Endometrial microvascular endothelial cells (primary cell): ENCODE measurements around the gene IL17B. TPM values are rescaled to one million over a fixed set of nuclear protein-coding genes. Genes with fewer than 3 reads are reported as not detected.

Source experiments
- in situ Hi-C: cut with HindIII; loops from 2 replicates; pipeline ENCODE4 v1.10.0; 2017; ENCODE audit warnings: low sequenced_read_pairs, low pct_unique_long_range_greater_than_20kb; ENCODE audit errors: inconsistent ontology term
- total RNA-seq: library from RNA; depleted of rRNA; stranded (reverse); fragments of >200 nt; gene quantifications from one replicate; pipeline ENCODE4 v1.2.3, GENCODE V29; 2015; ENCODE audit errors: inconsistent ontology term

IL17B gene
- total RNA-seq, 1 donor from 2014 or later: not detected

GRCh38 chr5:149341876-149342275, 37.2 kb downstream of the IL17B start:
- in situ Hi-C loops: no loop called here

DNA sequence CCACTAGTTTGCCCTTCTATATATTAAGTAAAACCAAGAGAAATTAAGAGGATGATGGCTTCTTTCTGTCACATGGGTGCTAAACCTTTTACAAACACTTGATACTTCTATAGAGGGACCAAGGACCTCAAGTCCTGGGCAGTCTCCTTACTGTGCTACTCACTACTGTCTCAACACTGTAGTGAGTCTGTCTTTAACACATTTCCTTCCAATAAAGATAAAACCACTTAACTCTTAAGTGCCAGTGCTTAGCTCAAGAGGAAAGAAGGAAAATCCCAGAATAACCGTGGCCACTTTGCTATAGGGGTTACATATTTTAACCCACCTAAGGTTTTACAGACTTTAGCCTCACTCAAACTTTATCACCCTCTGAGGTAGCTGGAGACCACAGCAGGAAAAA, 38.2 kb downstream of the IL17B start:
- in situ Hi-C loops: no loop called here

DNA sequence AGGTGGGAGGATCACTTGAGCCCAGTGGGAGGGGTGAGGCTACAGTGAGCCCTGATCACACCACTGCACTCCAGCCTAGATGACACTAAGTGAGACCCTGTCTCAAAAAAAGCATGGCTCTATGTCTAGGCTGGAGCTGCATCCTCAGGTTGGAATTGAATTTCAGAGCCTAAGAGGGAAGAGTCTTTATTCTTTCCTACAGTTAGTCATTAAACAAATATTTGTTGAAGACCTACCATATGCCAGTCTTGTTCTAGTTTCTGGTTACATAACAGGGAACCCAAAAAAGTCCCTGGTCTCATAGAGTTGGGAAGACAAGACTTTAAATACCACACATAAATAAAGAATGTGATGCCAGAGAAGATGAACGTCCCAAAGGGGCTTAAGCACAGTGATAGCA, 40.7 kb downstream of the IL17B start:
- in situ Hi-C loops: no loop called here

DNA sequence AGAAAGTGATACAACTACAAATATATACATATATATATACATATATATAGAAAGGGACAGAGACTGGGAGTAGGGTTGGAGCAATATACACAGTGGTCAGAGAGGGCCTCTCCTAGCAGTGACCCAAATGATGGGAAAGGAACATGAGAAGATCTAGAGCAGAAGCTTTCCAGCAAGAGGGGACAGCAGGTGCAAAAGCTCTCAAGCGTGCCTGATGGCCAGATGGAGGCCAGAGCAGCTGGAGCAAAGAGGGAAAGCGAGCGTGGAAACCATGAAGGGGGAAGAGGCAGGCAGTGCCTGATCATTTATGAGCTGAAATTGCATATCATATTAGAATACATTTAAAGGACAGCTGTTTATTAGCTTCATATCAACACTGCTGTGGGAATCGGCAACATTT, 41.4 kb downstream of the IL17B start:
- in situ Hi-C loops: no loop called here

GRCh38 chr5:149333711-149334443, 45.2 kb downstream of the IL17B start:
- in situ Hi-C loops: no loop called here

DNA sequence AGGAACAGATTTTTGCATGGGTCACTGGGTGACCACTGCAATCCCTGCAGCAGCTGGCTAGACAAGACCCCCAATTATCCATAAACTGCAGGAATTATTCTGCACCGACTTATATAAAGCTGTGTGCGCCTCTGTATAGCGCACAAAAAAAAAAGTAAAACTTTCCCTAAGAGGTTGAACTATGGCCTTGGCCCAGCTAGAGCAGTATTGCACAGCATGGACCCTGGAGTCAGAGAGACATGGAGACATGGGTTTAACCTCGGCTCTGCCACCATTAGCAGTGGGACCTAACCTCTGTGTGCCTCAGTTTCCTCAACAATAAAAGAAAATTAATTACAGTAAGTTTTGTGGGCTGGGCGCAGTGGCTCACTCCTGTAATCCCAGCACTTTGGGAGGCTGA, 50.9 kb downstream of the IL17B start:
- in situ Hi-C loops: no loop called here

DNA sequence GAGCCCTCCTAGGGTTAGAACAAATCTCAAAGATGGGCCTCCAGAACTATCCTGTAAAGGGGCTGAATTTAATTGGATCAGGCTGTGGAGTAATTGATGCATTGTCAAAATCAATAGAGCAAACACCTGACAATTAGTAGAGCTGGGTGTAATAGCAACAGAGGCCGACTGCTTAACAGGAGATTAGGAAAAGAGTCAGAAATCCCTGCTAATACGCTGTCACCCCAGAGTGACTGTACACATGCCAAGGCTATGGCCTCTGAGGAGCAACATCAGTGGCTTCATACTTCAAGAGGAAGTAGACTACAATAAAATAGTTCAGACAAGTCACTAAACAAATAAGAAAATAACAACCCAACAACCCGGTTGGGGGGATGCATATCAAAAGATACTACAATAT, 52.5 kb downstream of the IL17B start:
- in situ Hi-C loops: no loop called here

DNA sequence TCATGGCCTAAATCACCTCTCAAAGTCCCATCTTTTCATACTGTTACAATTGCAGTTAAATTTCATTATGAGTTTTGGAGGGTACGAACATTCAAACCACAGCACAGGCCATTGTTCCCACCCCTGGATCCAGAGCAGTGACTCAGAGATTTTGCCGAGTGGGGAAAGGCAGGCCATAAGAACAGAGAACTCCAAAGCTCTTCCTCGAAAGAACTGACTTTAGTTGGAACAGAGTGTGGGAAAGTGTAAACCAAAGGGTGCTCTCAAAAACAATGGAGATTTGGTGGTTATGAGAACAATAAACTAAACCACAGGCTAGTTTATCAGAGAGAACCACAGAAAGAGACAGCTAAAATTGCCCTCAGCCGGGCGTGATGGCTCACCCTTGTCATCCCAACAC, 53.2 kb downstream of the IL17B start:
- in situ Hi-C loops: no loop called here

GRCh38 chr5:149325166-149325735, 53.8 kb downstream of the IL17B start:
- in situ Hi-C loops: no loop called here

DNA sequence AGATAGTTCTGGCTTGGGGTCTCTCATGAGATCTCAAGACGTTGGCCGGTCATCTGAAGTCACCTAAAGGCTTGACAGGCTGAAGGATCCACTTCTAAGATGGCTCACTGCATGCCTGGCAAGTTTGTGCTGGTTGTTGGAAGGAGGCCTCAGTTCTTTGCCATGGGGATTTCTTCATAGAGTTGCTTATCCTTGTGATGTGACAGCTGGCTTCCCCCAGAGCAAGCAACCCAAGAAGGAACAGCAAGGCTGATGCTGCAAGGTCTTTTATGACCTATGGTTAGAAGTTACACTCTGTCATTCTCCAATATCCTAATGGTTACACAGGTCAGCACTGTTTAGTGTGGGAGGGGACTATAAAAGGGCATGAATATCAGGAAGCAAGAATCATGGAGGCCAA, 54.5 kb downstream of the IL17B start:
- in situ Hi-C loops: no loop called here

Other genes with a start within 250 kb of the IL17B start
- gene ABLIM3, start 237.8 kb downstream of the IL17B start, total RNA-seq: 62.1 TPM
- gene AFAP1L1, start 107.4 kb downstream of the IL17B start, total RNA-seq: 41.8 TPM
- gene GRPEL2, start 33.8 kb downstream of the IL17B start, total RNA-seq: 9.5 TPM
- gene PCYOX1L, start 21.2 kb downstream of the IL17B start, total RNA-seq: 7.2 TPM
- gene CSNK1A1, start 172.1 kb upstream of the IL17B start, total RNA-seq: 284 TPM
- gene ARHGEF37, start 202.2 kb upstream of the IL17B start, total RNA-seq: 1.5 TPM